GM12892 (cell line): ENCODE data around the gene ASB8.

Experiments used
- POLR2A ChIP-seq: IDR thresholded peaks from 2 replicates; pipeline ENCODE4 v1.6.1; 2011; ENCODE audit warnings: low read depth, low read length, control low read depth
- POLR2AphosphoS5 ChIP-seq: IDR thresholded peaks from 2 replicates; pipeline ENCODE4 v1.6.1; 2011; ENCODE audit warnings: low read depth, low read length, control low read depth

DNA sequence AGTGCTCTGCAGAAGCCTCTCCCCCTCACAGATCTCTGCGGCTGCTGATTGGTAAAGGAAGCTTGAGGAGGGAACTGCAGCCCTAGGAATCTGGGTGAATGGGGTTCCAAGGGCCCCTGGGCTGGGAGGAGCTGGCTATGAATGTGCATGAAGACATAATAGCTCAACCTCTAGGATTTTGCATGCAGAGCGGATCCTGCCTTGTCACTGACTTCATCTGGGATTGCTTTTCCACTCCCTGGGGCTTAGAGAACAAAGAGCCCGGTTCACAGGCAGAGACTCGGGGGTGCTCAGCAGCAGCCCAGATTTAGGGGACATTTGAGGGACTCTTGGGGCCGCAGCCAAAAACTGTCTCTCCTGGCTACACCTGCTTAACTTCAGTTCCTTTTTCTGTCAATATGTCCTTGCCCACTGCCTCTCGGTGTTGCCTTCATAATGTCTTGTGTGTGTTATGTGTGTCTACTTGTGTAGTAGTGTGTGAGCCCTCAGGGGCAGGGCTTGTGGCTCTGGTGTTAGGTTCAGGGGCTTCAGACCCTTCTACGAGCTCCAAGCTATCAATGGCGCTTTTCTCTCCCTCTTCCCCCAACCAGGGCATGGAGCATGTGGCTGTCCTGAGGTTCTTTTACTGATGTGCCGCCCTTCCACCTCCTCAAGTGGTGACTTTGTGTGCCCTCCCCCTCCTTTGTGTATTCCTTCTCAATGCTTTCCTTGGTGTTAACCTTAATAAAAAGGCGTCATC is 28.0 kb upstream of the ASB8 start:
- TF ChIP-seq POLR2A (no peak), POLR2AphosphoS5 (no peak)
